ENCODE measurements around the gene RAB1A. TPM values are rescaled to one million over a fixed set of nuclear protein-coding genes. Genes with fewer than 3 reads are reported as not detected.

Gene RAB1A
- total and polyA plus RNA-seq, 2 of the 13 experiments (the other 11 are each of a cell fraction or from before 2014, with no cell fraction given), result 206 to 226 TPM

- peak; percentile 91 for TF ChIP-seq ZNF543 (CRISPR knock-in tag; IDR thresholded peaks at IDR 0.05)
- no peak; the same call in 1 of the 2 replicates for TF ChIP-seq ZNF33B (CRISPR knock-in tag; IDR thresholded peaks at IDR 0.05)
- TF ChIP-seq ZNF614 (CRISPR knock-in tag; IDR thresholded peaks at IDR 0.05; ENCODE audit: borderline replicate concordance), result no peak; the same call in 1 of the 2 replicates
- peak; percentile 54; the same call in 1 of the 2 replicates for TF ChIP-seq ZNF362 (CRISPR knock-in tag; IDR thresholded peaks at IDR 0.05; ENCODE audit: borderline replicate concordance)
- peak; percentile 78 for TF ChIP-seq ZZZ3 (CRISPR knock-in tag; IDR thresholded peaks at IDR 0.05; ENCODE audit: borderline replicate concordance)
- no peak for TF ChIP-seq KLF13 (CRISPR knock-in tag; IDR thresholded peaks at IDR 0.05)
- TF ChIP-seq MATR3 (CRISPR knock-in tag; IDR thresholded peaks at IDR 0.05), result no peak
- 0 out of 2 replicates have a peak, but pooled peaks have one; percentile 48 for TF ChIP-seq TEAD2 (CRISPR knock-in tag; IDR thresholded peaks at IDR 0.05)
- TF ChIP-seq RFX3 (CRISPR knock-in tag; IDR thresholded peaks at IDR 0.05), result no peak
- no peak for TF ChIP-seq ZEB1 (IDR thresholded peaks at IDR 0.05; ENCODE audit: insufficient replicate concordance, low read depth)
- 0 out of 2 replicates have a peak, but pooled peaks have one; percentile 53 for TF ChIP-seq MEF2D (CRISPR knock-in tag; IDR thresholded peaks at IDR 0.05)
- TF ChIP-seq MXD1 (CRISPR knock-in tag; IDR thresholded peaks at IDR 0.05), result peak; percentile 52; the same call in 1 of the 2 replicates
- TF ChIP-seq MYPOP (CRISPR knock-in tag; IDR thresholded peaks at IDR 0.05), result peak; percentile 96
Measured at GRCh38 chr2:65056215-65057053, 73.5 kb downstream of the RAB1A start, which contains the start of gene CEP68 (continued).
